GM12878 (cell line): Measurements from ENCODE around the gene ANKRD55. TPM values are rescaled to one million over a fixed set of nuclear protein-coding genes. Genes with fewer than 3 reads are reported as not detected.

Source experiments
- ATAC-seq: fragments of 200-7000 bp; cut with Tn5 transposase; 3 replicates; pipeline ENCODE4 v1.9.1; 2020; ENCODE audit warnings: mild to moderate bottlenecking, moderate library complexity
- BruUV-seq: library from RNA; stranded (reverse); fragments of 400-500 nt; replicated peaks from 2 replicates; lab custom pipeline; 2021; lab: Mats Ljungman, UMichigan
- CTCF ChIA-PET: fragments of 300-600 bp; sonication (Branson Sonifier 250); formaldehyde crosslinking; extraction: SDS; loops from one replicate; lab custom pipeline; 2021; ENCODE audit warnings: inconsistent platforms; lab: Yijun Ruan, JAX
- POLR2A ChIA-PET: fragments of 350-600 bp; formaldehyde crosslinking; extraction: SDS; loops from one replicate; lab custom pipeline; 2021; ENCODE audit warnings: inconsistent platforms; lab: Charles Lee
- RAD21 ChIA-PET: fragments of 300-600 bp; sonication (Branson Sonifier 250); formaldehyde crosslinking; loops from one replicate; lab custom pipeline; 2023; ENCODE audit warnings: antibody characterized with exemption; ENCODE audit not compliant: unreplicated experiment; lab: Charles Lee
- SMC1A ChIA-PET: fragments of 300-600 bp; sonication (Branson Sonifier 250); formaldehyde crosslinking; loops from one replicate; lab custom pipeline; 2023; ENCODE audit not compliant: unreplicated experiment, uncharacterized antibody; lab: Charles Lee
- DNase-seq: peaks from one replicate; pipeline ENCODE4 v3.0.0-alpha.2; 2011; ENCODE audit warnings: low read depth, low spot score
- FAIRE-seq: peaks from 3 replicates; lab custom pipeline; 2011; peaks lifted over from hg19 to GRCh38; lab: Jason Lieb, UNC
- H2AFZ ChIP-seq: 2 replicates; pipeline ENCODE4 v1.6.0; 2011; ENCODE audit warnings: low read depth, low read length, control low read depth; ENCODE audit not compliant: control insufficient read depth
- H3K27ac ChIP-seq: 2 replicates; pipeline ENCODE4 v1.5.1; 2011; ENCODE audit warnings: control low read depth; ENCODE audit not compliant: control insufficient read depth, insufficient read depth
- H3K27me3 ChIP-seq, 2 experiments: replicated peaks in 1 of 2; 2 replicates each; pipeline versions ENCODE4 v1.6.0 to v1.6.1; 2011; ENCODE audit warnings: low read length in 1 of 2; ENCODE audit not compliant: control insufficient read depth in 2 of 2, insufficient read depth in 2 of 2
- H3K36me3 ChIP-seq, 2 experiments: 2 replicates each; pipeline ENCODE4 v1.5.1; 2011; ENCODE audit warnings: low read length in 1 of 2; ENCODE audit not compliant: control insufficient read depth in 2 of 2, insufficient read depth in 2 of 2
- H3K4me1 ChIP-seq: 2 replicates; pipeline ENCODE4 v1.6.1; 2011; ENCODE audit warnings: mild to moderate bottlenecking, low read length, moderate library complexity, mixed read lengths; ENCODE audit not compliant: control insufficient read depth, insufficient read depth
- H3K4me2 ChIP-seq: 2 replicates; pipeline ENCODE4 v1.6.0; 2011; ENCODE audit warnings: control low read depth; ENCODE audit not compliant: control insufficient read depth, insufficient read depth
- H3K4me3 ChIP-seq: fragments of 200-600 bp; sonication (generic); 2 replicates; pipeline ENCODE4 v1.5.1; 2016
- H3K79me2 ChIP-seq: 2 replicates; pipeline ENCODE4 v1.6.0; 2011; ENCODE audit warnings: low read length; ENCODE audit not compliant: control insufficient read depth, insufficient read depth
- H3K9ac ChIP-seq: 2 replicates; pipeline ENCODE4 v1.8.0; 2011; ENCODE audit warnings: low read length, control low read depth, mixed read lengths; ENCODE audit not compliant: control insufficient read depth, insufficient read depth
- H3K9me3 ChIP-seq: replicated peaks from 3 replicates; pipeline ENCODE4 v1.5.1; 2011; ENCODE audit warnings: mild to moderate bottlenecking, low read length; ENCODE audit not compliant: control insufficient read depth, insufficient read depth
- H4K20me1 ChIP-seq: 2 replicates; pipeline ENCODE4 v1.6.0; 2011; ENCODE audit not compliant: control insufficient read depth, insufficient read depth
- CTCF ChIP-seq, 3 experiments: IDR thresholded peaks in 2 of 3; conservative IDR thresholded peaks in 1 of 3; 2 replicates each; pipeline ENCODE4 v1.5.1; 2011; ENCODE audit warnings: low read depth in 3 of 3, low read length in 3 of 3, mild to moderate bottlenecking in 3 of 3, control low read depth in 2 of 3, moderate library complexity in 2 of 3, inconsistent platforms in 1 of 3, mixed read lengths in 1 of 3; ENCODE audit not compliant: control insufficient read depth in 2 of 3, insufficient read depth in 1 of 3; ENCODE audit errors: extremely low read depth in 1 of 3
- E2F4 ChIP-seq: IDR thresholded peaks from 2 replicates; pipeline ENCODE4 v1.6.1; 2012; ENCODE audit warnings: low read depth, low read length, improper control_type of control experiment
- ETV6 ChIP-seq, 2 experiments: fragments of 450-650 bp in 1 of 2; IDR thresholded peaks in 1 of 2; conservative IDR thresholded peaks in 1 of 2; 2 replicates each; pipeline ENCODE4 v1.6.1; 2014; ENCODE audit warnings: antibody characterized with exemption in 1 of 2, borderline replicate concordance in 1 of 2, low read depth in 1 of 2, mild to moderate bottlenecking in 1 of 2, moderate library complexity in 1 of 2
- KAT2A ChIP-seq: conservative IDR thresholded peaks from 2 replicates; pipeline ENCODE4 v1.6.1; 2011; ENCODE audit warnings: low read depth, low read length; ENCODE audit not compliant: control insufficient read depth
- MEF2B ChIP-seq: fragments of 450-650 bp; IDR thresholded peaks from 2 replicates; pipeline ENCODE4 v1.6.1; 2018; ENCODE audit warnings: mild to moderate bottlenecking, moderate library complexity; ENCODE audit not compliant: partially characterized antibody, poor library complexity, severe bottlenecking
- MTA3 ChIP-seq: IDR thresholded peaks from 2 replicates; pipeline ENCODE4 v1.6.1; 2012; ENCODE audit warnings: low read length, inconsistent platforms, borderline replicate concordance
- POLR2A ChIP-seq: IDR thresholded peaks from 2 replicates; pipeline ENCODE4 v1.6.1; 2011; ENCODE audit warnings: low read depth, mild to moderate bottlenecking, low read length
- POLR2AphosphoS2 ChIP-seq: IDR thresholded peaks from 2 replicates; pipeline ENCODE4 v1.6.1; 2011; ENCODE audit warnings: low read depth, mild to moderate bottlenecking, low read length, improper control_type of control experiment, moderate library complexity
- SUPT20H ChIP-seq: IDR thresholded peaks from 2 replicates; pipeline ENCODE4 v1.6.1; 2011; ENCODE audit warnings: low read depth, mild to moderate bottlenecking, low read length, moderate library complexity, borderline replicate concordance; ENCODE audit not compliant: control insufficient read depth
- TBL1XR1 ChIP-seq: IDR thresholded peaks from 2 replicates; pipeline ENCODE4 v1.6.1; 2012; ENCODE audit warnings: low read depth, low read length, improper control_type of control experiment
- TCF7 ChIP-seq: IDR thresholded peaks from 2 replicates; pipeline ENCODE4 v1.6.1; 2014; ENCODE audit warnings: antibody characterized with exemption, borderline replicate concordance
- ZNF687 ChIP-seq: fragments of 450-650 bp; IDR thresholded peaks from 2 replicates; pipeline ENCODE4 v1.6.1; 2017; ENCODE audit warnings: mild to moderate bottlenecking, moderate library complexity
- WGBS: methylation state at CpG from one replicate; pipeline ENCODE4 v1.1.6; 2016; ENCODE audit warnings: low lambda C conversion rate; ENCODE audit not compliant: insufficient replicate concordance, insufficient coverage; ENCODE audit errors: missing lambda C conversion rate; 5-methylcytosine and 5-hydroxymethylcytosine counted together
- in situ Hi-C: fragments of 300-500 bp; cut with MboI; formaldehyde crosslinking; loops from 9 replicates; pipeline ENCODE4 v1.14.3; 2018; ENCODE audit warnings: mixed read lengths
- intact Hi-C: fragments of 100-400 bp; cut with micrococcal nuclease; formaldehyde crosslinking; loops from one replicate; pipeline ENCODE4 v1.14.2; 2022; ENCODE audit not compliant: unreplicated experiment
- polyA plus RNA-seq, 11 experiments: library from polyadenylated mRNA; depleted of rRNA in 4 of 11; unstranded in 6 of 11; stranded (reverse) in 5 of 11; fragments of >200 nt; fragmentation: Nextera tagmentation in 4 of 11; fragmentation: Illumina TruSeq in 1 of 11; extraction: Ambion mirVana in 4 of 11; extraction: Trizol in 1 of 11; gene quantifications; 1 replicate in 1 of 11; 2 replicates in 10 of 11; pipeline versions ENCODE4 v1.2.1 to v1.2.3, GENCODE V29; 2011 to 2016; ENCODE audit warnings: inconsistent platforms in 2 of 11, missing spikeins in 2 of 11, low read depth in 1 of 11
- total RNA-seq, 4 experiments: library from RNA; depleted of rRNA in 3 of 4; stranded (reverse); fragments of >200 nt in 3 of 4; fragmentation: Illumina TruSeq in 1 of 4; extraction: Trizol in 1 of 4; gene quantifications; 2 replicates each; pipeline versions ENCODE4 v1.2.1 to v1.2.3, GENCODE V29; 2013 to 2021

Gene ANKRD55
- total and polyA plus RNA-seq, 10 of the 15 experiments (the other 5 are each of a cell fraction or from before 2014, with no cell fraction given), result 0.04 TPM; not detected in 9

DNA sequence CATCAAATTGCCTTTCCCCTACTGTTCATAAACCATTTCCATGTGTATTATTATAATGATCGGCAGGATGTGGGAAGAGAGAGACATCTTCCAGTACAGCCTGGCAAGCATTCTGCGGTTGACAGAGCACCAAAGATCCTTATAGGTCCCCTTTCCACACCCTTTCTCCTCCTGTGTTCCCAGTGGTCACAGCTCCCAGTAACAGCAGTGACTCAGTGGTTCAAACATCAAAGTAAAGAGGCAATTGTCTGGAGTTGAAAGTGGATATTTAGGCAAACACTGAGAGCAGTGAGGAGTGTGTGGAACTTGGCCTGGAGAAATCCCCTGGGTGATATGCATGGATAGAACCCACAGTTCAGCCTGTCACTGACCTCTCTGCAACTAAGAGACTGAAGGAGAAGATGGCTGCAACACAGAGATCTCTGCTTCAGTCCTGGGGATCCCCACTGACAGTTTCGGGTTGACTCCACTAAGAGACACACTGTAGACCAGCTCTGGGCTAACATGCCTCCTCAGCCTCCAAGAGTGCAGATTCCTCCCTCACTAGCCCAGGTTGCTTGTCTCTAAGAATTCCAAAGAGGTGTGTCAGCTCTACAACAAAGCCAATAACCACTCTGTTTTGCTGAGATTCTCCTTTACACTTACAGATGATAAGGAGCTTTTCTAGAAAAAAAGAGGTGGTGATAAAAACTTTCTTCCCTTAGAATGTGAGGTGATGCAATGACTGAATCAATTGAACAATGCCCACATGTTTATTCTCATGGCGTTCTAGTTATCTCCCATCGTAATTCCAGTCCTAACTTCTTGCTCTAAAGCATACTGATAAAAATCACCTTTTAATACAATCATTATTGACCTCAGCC lies 143.9 kb downstream of the ANKRD55 start (continued):
- TF ChIP-seq MEF2B, result peak; percentile 72

DNA sequence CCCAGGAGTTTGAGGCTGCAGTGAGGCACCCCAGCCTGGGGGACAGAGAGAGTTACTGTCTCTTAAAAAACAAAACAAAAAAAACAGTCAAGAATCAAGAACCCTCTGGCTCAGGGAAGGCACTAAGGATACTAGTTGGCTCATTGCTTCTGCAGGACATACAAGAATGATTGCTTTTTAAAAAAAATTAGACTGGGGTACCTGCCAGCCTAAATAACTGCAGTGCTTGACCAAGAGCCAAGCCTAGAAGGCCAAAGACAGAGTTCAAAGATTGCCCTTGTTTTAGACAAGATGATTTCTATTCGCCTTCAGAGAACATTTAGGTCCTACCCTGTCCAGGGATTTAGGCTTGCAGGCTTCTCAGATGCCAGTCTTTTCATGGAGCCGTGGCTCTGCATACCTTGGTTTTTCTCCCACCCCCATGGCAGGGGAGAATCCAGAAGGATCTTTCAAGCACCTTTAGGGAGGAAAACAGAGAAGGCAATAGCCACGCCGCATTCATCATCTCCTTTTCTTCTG lies 144.6 kb downstream of the ANKRD55 start:
- H3K9me3 ChIP-seq, result no peaks in the 10 kb centered on the region; the same call in 2 of the 3 replicates
- ATAC-seq, result peak; percentile 12; the same call in 2 of the 3 replicates
- intact Hi-C loops, result no loop called here

More for the DNA sequence above, 144.6 kb downstream of the ANKRD55 start:
- H4K20me1 ChIP-seq, result no peaks in the 10 kb centered on the region
- RAD21 ChIA-PET, result interaction anchor here (1.1 to 2.7 kb wide), 5 partner anchors 8 to 67 kb away, joined by 4 to 20 read pairs (median 7); no protein-coding TSS in a partner anchor
- BruUV-seq, result no TSS peak
- POLR2A ChIA-PET, result interaction anchor here (1.3 kb wide), 1 partner anchor 10 kb away, joined by 3 read pairs; no protein-coding TSS in a partner anchor
- H3K4me3 ChIP-seq, result no peak overlapping the region
- in situ Hi-C loops, result no loop called here
- WGBS, result 79% methylated on average over 4 of the region's 4 CpGs
- no peak for DNase-seq
- peak overlapping the region; percentile 63 for H3K4me2 ChIP-seq
- no peak for TF ChIP-seq ZNF687
- TF ChIP-seq SUPT20H, result no peak
- TF ChIP-seq KAT2A, result no peak
- TF ChIP-seq CTCF (IDR thresholded peaks at IDR 0.05 in 2 of 3, conservative IDR thresholded peaks at IDR 0.05 in 1 of 3; ENCODE audit: control insufficient read depth in 2 of 3, extremely low read depth in 1 of 3, insufficient read depth in 1 of 3, low read depth in 3 of 3, low read length in 3 of 3), result no peak
- no peak for TF ChIP-seq POLR2AphosphoS2
- TF ChIP-seq E2F4, result no peak
- TF ChIP-seq MTA3, result no peak
- TF ChIP-seq POLR2A, result no peak
- no peak for TF ChIP-seq TBL1XR1
- no peak for TF ChIP-seq TCF7
- no peak for TF ChIP-seq ETV6 (conservative IDR thresholded peaks at IDR 0.05 in 1 of 2, IDR thresholded peaks at IDR 0.05 in 1 of 2; ENCODE audit: borderline replicate concordance in 1 of 2, low read depth in 1 of 2)
- TF ChIP-seq, all 136 proteins: peak for 0
- no peaks in the 10 kb centered on the region for H3K27me3 ChIP-seq
- H3K4me1 ChIP-seq, result peaks cover 7% of the 10 kb centered on the region
- no peaks in the 10 kb centered on the region for H3K79me2 ChIP-seq
- ChIA-PET CTCF (interaction anchor here (0.6 kb wide), 1 partner anchor 17 kb away, joined by 3 read pairs; no protein-coding TSS in a partner anchor), SMC1A (interaction anchor here (0.9 to 10.6 kb wide), 6 partner anchors 8 to 104 kb away, joined by 3 to 206 read pairs (median 8); no protein-coding TSS in a partner anchor)
- FAIRE-seq, result no peak
- H3K9ac ChIP-seq, result no peak overlapping the region
- H3K36me3 ChIP-seq, result no peaks in the 10 kb centered on the region
- H3K27ac ChIP-seq, result peak overlapping the region; percentile 41; the same call in 1 of the 2 replicates
- no peak overlapping the region for H2AFZ ChIP-seq
